Skeletal muscle satellite cell (primary cell): ENCODE measurements around the gene ZFP91.
A peak's percentile ranks its signal among the peaks of the same experiment; 100 is the strongest.

Source experiments
- H3K27me3 ChIP-seq: 2 replicates; pipeline ENCODE4 v1.7.0; 2013; ENCODE audit warnings: low read length; ENCODE audit not compliant: control insufficient read depth, insufficient read depth
- H3K36me3 ChIP-seq: 2 replicates; pipeline ENCODE4 v1.7.0; 2013; ENCODE audit warnings: mild to moderate bottlenecking, control low read depth, low read length; ENCODE audit not compliant: insufficient read depth
- H3K4me1 ChIP-seq: 2 replicates; pipeline ENCODE4 v1.7.0; 2013; ENCODE audit warnings: low read length; ENCODE audit not compliant: control insufficient read depth, insufficient read depth
- H3K4me2 ChIP-seq: 2 replicates; pipeline ENCODE4 v1.7.0; 2013; ENCODE audit warnings: mild to moderate bottlenecking, low read length
- H3K4me3 ChIP-seq: 2 replicates; pipeline ENCODE4 v1.7.0; 2013; ENCODE audit warnings: low read length
- H3K9ac ChIP-seq: 2 replicates; pipeline ENCODE4 v1.7.0; 2013; ENCODE audit warnings: mild to moderate bottlenecking, low read depth, low read length, moderate library complexity
- H3K9me3 ChIP-seq: replicated peaks from 2 replicates; pipeline ENCODE4 v1.7.0; 2013; ENCODE audit warnings: mild to moderate bottlenecking, control low read depth, low read length

The ZFP91 gene

GRCh38 chr11:58616594-58616993 is 37.7 kb downstream of the ZFP91 start:
- Histone ChIP-seq H3K4me3 (no peak overlapping the region), H3K36me3 (peaks cover 76% of the 10 kb centered on the region), H3K27me3 (no peaks in the 10 kb centered on the region), H3K4me1 (peaks cover 25% of the 10 kb centered on the region), H3K9me3 (no peaks in the 10 kb centered on the region), H3K9ac (no peak overlapping the region), H3K4me2 (no peak overlapping the region)

DNA sequence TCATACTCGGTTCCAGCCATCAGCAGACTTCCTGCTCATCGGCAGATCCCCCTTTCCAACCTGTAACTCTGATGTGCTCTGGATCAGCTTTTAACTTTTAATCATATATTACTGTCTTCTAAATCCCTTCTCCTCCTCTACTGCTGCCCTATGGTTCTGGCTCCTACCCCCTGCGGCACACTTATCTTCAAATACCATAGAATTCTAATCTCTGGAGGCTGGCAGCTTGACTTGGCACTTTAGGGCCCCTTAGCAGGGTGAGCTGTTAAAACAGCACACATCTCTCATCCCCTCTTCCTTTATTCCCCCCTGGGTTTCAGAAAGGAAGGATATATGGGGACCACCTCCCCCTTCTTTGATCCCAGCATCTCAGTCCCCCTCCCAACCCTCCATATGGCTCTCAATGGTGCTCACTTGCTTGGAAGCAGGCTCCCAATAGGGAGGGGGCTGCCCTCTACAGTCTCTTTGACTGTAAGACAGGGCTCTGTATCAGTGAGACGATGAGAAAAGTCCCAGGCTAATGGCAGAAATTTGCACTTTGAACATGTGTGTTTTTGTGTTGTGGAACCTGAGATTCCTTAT is 39.2 kb downstream of the ZFP91 start:
- H3K9me3 ChIP-seq: no peaks in the 10 kb centered on the region
- peaks cover 74% of the 10 kb centered on the region for H3K36me3 ChIP-seq
- H3K27me3 ChIP-seq: no peaks in the 10 kb centered on the region
- H3K9ac ChIP-seq: no peak overlapping the region
- H3K4me2 ChIP-seq: no peak overlapping the region
- H3K4me3 ChIP-seq: no peak overlapping the region
- H3K4me1 ChIP-seq: peaks cover 29% of the 10 kb centered on the region

GRCh38 chr11:58621586-58622262 is 42.9 kb downstream of the ZFP91 start:
- Histone ChIP-seq H3K9ac (no peak overlapping the region), H3K4me1 (peaks cover 43% of the 10 kb centered on the region), H3K36me3 (peaks cover 75% of the 10 kb centered on the region), H3K9me3 (no peaks in the 10 kb centered on the region), H3K27me3 (no peaks in the 10 kb centered on the region), H3K4me2 (no peak overlapping the region), H3K4me3 (no peak overlapping the region)

- peaks cover 46% of the 10 kb centered on the region for H3K4me1 ChIP-seq
- H3K9me3 ChIP-seq: no peaks in the 10 kb centered on the region
- H3K36me3 ChIP-seq: peaks cover 73% of the 10 kb centered on the region
- H3K4me2 ChIP-seq: no peak within 1 kb of the TSS
- H3K9ac ChIP-seq: no peak within 1 kb of the TSS
- no peak within 1 kb of the TSS for H3K4me3 ChIP-seq
- no peaks in the 10 kb centered on the region for H3K27me3 ChIP-seq
Observed at GRCh38 chr11:58622344-58622743, 43.5 kb downstream of the ZFP91 start, which contains the start of gene CNTF. Gene CNTF (plus strand): TSS chr11:58622665. CDS start chr11:58622753, 88 bp downstream.

DNA sequence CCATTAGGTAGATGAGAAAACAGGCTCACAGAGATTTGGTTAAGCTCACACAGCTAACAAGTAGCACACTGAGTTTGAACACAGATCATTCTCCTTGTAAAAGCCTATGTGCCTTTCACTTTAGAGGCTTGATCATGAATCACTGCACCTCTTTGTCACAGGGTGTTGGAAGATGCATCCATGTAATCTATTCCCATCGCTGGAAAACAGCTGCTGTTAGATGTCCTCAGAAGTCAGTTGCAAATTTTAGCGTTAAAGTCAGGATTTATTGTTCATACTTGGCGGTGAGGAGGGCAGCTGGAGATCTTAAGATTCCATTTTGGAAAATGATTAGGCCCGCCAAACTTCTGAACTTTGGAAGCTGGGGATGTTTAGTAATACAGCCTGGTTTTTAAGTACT is 46.2 kb downstream of the ZFP91 start:
- Histone ChIP-seq H3K4me1 (peaks cover 64% of the 10 kb centered on the region), H3K36me3 (peaks cover 57% of the 10 kb centered on the region), H3K4me3 (no peak overlapping the region), H3K9ac (peak overlapping the region; percentile 12), H3K4me2 (peak overlapping the region; percentile 17), H3K9me3 (no peaks in the 10 kb centered on the region), H3K27me3 (no peaks in the 10 kb centered on the region)

DNA sequence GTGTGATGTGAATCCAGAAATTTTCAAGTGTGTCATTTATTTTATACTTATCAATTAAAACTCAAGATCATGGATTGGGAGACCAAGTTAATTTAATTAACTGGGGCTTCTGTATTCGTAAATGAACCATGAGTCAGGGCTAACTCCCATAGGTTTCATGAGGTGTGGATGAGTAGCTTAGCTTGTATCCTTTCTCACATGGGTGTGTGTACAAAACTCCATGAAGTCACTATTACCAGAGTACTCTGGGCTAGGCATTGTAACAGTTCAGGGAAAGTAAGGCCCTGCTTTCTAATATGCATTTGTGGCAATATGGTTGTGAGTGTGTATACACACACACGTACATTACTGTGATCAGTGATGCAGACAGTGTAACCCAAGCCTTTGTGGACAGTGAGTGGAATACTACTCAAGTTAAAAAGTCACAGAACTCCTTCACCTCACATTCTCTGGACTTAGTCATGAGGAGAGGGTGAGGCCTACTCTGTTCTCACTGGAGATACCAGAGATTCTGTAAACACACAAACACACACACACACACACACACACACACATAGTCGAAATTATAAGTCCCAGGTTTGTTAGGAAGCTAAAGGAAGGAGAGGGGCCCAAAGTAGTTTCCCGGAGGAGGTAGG is 47.1 kb downstream of the ZFP91 start:
- Histone ChIP-seq H3K4me1 (peaks cover 60% of the 10 kb centered on the region), H3K9me3 (no peaks in the 10 kb centered on the region), H3K27me3 (no peaks in the 10 kb centered on the region), H3K4me3 (no peak overlapping the region), H3K4me2 (no peak overlapping the region), H3K9ac (peak overlapping the region; percentile 12), H3K36me3 (peaks cover 54% of the 10 kb centered on the region)

- H3K4me3 ChIP-seq: no peak overlapping the region
- peak overlapping the region; percentile 67 for H3K9ac ChIP-seq
- H3K9me3 ChIP-seq: no peaks in the 10 kb centered on the region
- peak overlapping the region; percentile 65 for H3K4me2 ChIP-seq
- H3K36me3 ChIP-seq: peaks cover 51% of the 10 kb centered on the region
- H3K4me1 ChIP-seq: peaks cover 59% of the 10 kb centered on the region
- no peaks in the 10 kb centered on the region for H3K27me3 ChIP-seq
Observed at GRCh38 chr11:58626934-58627483, 48.1 kb downstream of the ZFP91 start.

DNA sequence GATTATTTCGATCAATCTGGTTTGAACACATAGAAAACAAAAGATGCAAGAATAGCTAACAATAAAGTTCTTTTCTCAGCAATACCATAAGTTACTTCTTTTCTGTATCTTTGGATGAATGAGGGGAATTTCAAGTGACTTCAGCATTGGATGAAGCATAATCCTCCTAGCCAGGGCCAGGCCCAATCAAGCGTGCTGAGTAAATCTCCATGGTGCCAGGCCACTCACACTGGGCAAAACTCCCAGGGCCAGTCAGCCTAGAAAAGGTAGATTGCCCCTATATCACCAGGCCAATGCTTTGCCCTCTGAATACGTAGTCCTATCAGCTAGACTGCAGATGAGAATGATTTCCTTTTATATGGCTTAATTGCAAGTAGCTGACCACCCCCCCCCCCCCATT is 49.6 kb downstream of the ZFP91 start:
- H3K9ac ChIP-seq: peak overlapping the region; percentile 67
- H3K36me3 ChIP-seq: peaks cover 37% of the 10 kb centered on the region
- H3K27me3 ChIP-seq: no peaks in the 10 kb centered on the region
- H3K4me2 ChIP-seq: peak overlapping the region; percentile 65
- no peak overlapping the region for H3K4me3 ChIP-seq
- peaks cover 56% of the 10 kb centered on the region for H3K4me1 ChIP-seq
- no peaks in the 10 kb centered on the region for H3K9me3 ChIP-seq

DNA sequence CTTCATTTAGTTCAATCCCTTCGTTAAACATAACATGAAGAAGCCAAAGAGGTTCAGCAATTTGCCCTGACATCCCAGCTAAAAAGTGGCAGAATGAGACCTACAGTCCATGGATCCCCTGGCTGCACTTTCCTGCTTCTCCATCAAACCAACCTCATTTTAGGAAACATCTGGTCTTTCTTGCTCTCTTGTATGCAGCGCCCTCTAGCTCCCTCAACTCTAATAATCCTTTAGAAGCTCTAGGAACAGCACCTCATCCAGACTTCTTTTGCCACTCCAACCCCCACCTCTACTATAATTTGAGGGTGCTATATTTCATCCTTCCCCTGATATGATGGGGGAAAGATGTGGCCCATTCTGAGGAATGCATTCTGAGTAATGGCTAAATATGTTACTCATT is 51.0 kb downstream of the ZFP91 start:
- H3K27me3 ChIP-seq: no peaks in the 10 kb centered on the region
- H3K36me3 ChIP-seq: peaks cover 23% of the 10 kb centered on the region
- H3K4me1 ChIP-seq: peaks cover 50% of the 10 kb centered on the region
- no peak overlapping the region for H3K4me2 ChIP-seq
- no peak overlapping the region for H3K4me3 ChIP-seq
- H3K9ac ChIP-seq: no peak overlapping the region
- H3K9me3 ChIP-seq: no peaks in the 10 kb centered on the region

DNA sequence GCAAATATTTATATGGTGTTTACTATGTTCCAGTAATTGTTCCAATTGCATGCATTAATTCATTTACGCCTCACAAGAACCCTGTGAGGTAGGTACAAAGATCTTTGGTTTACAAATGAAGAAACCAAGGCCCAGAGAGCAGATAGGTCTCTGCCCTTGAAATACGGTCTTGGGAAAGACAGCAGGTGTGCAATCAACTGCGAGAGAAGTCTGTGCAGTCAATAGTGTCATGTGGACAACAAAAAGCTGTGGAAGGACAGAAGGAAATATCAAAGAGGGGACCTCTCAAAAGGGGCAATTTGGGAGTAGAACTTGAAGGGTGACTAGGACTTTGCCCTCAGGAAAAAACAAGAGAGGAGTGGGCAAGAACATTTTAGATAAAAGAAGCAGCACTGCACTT is 52.5 kb downstream of the ZFP91 start:
- H3K4me3 ChIP-seq: no peak overlapping the region
- H3K36me3 ChIP-seq: peaks cover 10% of the 10 kb centered on the region
- no peak overlapping the region for H3K4me2 ChIP-seq
- H3K27me3 ChIP-seq: no peaks in the 10 kb centered on the region
- H3K9me3 ChIP-seq: no peaks in the 10 kb centered on the region
- H3K4me1 ChIP-seq: peaks cover 34% of the 10 kb centered on the region
- H3K9ac ChIP-seq: no peak overlapping the region

DNA sequence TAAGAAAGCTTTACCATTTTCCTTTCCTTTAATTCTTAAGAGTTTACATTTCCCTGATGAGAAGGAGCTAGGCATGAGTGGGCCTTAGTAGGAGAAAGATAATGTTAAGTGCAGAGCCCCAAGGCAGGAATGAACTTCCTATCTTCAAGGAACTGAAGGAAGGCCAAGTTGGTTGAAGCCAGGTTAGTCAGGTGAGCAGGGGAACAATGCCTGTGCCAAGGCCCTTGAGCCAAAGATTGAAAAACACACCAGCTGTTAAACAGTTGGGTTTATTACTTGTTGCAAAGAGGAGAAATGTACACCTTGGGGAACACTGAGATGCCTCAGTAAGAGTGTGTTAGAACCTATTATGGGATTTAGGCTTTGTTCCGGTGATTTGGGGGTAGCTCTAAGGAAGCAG is 53.6 kb downstream of the ZFP91 start:
- H3K4me1 ChIP-seq: peaks cover 23% of the 10 kb centered on the region
- H3K4me3 ChIP-seq: no peak overlapping the region
- H3K9ac ChIP-seq: no peak overlapping the region
- no peak overlapping the region for H3K4me2 ChIP-seq
- no peaks in the 10 kb centered on the region for H3K9me3 ChIP-seq
- no peaks in the 10 kb centered on the region for H3K27me3 ChIP-seq
- H3K36me3 ChIP-seq: peaks cover 6% of the 10 kb centered on the region
